Activated naive CD4-positive, alpha-beta T cell treated with anti-CD3 and anti-CD28 coated beads, Interleukin-2, amount 50 U/mL, for 16 hours (primary cell): ENCODE data around the gene USP11.

Source experiments
- DNase-seq: peaks from one replicate; pipeline ENCODE4 v3.0.0-alpha.2; 2020

The USP11 gene

GRCh38 chrX:47226531-47227333 is 6.1 kb upstream of the USP11 start:
- no peak for DNase-seq

- DNase-seq = no peak
These were observed 5.5 kb upstream of the USP11 start for GRCh38 chrX:47227334-47227583.

DNA sequence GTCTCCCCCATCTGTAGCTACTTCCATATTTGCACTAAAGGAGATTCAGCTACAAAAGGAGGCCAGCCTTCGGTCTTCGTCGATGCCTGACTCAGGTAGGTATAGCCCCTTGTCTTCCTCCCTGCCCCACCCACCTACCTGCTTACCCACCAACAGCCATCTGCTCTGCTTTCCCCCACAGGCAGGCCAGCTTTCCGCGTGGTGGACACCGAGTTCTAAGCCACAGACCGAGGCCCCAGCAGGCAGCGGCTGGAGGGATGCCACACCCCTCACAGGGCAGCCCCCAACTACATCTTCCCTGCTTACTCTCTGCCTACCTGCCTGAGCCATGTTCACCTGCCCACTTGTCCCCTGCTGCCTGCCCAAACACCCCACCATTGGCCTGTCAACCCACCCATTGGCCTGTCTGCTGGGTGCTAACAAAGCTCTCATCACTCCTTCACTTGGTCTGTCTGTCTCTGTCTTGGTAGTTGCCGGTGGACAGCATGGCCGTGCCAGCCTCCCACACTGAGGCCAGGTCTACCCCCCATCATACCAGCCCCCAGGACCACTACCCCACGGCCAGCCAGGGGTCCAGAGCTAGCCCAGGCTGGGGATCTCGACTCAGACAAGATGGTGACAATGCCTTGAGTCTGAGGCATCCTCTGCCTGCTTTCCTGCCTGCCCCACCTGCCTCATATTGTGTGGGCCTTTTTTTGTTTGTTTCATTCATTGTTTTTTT is 4.1 kb upstream of the USP11 start:
- no peak for DNase-seq

DNA sequence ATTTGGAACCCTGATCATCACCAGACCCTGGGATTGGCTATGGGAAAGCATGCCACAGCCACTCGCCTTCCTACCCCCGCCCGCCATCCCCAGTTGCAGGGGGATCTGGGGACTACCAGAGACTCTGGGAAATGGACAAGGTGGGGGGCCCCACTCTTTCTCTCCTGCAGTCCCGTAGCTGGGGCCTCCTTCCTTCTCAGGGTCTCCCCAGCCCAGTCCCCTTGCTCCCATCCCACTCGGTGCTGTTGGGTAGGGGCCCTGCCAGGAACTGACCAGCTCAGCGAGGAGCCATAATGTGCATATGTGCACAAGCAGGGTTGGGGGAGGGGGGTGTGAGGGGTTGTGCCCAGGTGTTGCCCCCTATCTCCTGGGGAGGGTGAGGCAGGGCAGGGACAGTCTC is 3.4 kb upstream of the USP11 start:
- no peak for DNase-seq

- no peak for DNase-seq
These were observed 2.5 kb upstream of the USP11 start for GRCh38 chrX:47230136-47230868.

DNA sequence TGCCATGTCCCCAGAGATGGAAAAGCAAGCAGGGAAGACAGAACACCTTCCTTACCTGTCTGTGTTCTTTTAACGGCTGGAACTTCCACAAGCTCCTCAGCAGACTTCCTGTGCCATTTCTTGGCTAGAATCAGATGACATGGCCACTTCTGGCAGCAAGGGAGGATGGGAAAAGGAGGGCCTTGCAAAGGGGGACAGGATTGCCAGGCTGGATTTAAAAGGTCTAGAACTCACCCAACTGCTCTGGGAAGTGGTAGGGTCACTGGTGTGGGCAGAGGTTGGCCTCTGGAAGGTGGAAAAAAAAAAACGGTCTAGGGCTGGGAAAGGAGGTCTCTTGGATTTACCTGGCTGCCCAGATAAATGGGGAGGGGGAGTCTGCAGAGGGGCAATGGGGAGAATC is 1.6 kb upstream of the USP11 start:
- no peak for DNase-seq

DNA sequence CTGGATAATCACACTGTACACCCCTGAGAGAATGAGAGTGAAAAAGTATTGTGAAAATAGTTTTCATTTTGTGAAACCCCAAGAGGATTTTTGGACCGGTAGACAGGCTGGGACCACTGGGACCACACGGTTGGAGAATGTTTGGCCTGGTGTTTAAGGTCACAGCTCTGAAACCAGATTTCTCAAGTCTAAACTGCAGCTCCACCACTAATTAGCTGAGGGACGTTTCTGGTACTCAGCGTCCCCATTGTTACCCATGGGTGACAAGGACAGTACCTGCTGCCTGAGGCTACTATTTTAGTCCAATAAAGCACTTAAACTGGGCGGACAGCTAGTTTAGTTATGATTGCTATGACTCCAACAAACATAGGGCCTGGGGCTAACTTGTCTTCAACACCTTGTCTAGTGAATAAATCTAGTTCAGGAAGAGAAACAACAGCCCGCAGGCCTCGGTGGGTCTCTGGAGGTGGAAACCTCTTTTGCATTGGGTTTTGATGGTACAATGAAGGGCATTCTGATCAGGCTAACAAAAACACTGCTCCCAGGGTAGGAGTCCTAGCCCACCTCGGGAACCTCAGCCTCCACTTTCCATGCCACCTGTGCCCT is 509 bp upstream of the USP11 start:
- no peak for DNase-seq

GRCh38 chrX:47233333-47234113 is 714 bp downstream of the USP11 start:
- peak; percentile 91 for DNase-seq

DNA sequence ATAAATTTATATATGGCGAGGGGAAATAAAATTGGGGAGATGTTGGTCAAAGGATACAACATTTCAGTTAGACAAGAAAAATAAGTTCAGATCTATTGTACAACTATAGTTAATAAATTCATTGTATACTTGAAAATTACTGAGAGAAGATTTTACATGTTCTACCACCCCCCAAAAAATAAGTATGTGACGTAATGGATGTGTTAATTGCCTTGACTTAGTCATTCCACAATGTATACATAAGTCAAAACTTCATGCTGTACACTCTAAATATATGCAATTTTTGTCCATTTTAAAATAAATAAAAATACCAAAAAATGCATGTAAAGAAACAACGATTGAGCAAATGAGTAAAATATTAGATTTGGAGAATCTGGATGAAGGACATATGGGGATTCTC is 1.8 kb downstream of the USP11 start:
- DNase-seq = no peak

DNA sequence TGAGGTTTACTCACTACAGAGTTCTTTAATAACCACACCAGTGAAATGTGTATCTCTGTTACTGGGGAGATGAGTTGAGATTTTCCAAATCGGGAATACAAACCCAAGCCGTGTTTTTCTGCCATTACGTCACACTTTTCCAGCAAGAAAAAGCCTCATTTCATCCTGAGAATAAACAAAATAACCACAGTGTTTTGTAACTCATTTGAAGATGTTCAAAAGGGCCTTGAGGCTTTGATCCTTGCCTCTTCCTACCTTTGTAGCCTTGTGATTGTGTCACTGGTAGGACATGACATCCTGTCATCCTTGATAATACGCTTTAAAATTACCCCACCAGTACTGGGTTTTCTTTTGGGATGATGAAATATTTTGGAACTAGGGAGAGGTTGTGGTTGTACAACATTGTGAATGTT is 2.9 kb downstream of the USP11 start:
- no peak for DNase-seq

DNA sequence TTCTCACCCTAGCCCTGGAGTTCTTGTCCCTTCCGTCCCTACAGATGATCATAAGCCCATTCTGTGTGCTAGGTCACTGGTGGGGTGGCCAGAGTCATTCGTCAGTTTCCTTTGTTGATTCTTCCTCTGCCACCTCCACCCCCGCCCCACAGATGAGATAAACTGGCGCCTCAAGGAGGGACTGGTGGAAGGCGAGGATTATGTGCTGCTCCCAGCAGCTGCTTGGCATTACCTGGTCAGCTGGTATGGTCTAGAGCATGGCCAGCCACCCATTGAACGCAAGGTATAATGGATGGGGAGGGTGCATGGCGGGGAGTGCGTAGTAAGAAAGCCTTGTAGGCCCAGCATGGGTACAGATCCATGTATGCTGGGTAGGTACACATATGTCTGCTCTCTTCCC is 6.4 kb downstream of the USP11 start:
- no peak for DNase-seq

GRCh38 chrX:47239898-47240545 is 7.2 kb downstream of the USP11 start:
- DNase-seq = no peak

- no peak for DNase-seq
These were observed 7.8 kb downstream of the USP11 start for GRCh38 chrX:47240619-47241018.

- no peak for DNase-seq
These were observed 8.6 kb downstream of the USP11 start for GRCh38 chrX:47241201-47242011.

DNA sequence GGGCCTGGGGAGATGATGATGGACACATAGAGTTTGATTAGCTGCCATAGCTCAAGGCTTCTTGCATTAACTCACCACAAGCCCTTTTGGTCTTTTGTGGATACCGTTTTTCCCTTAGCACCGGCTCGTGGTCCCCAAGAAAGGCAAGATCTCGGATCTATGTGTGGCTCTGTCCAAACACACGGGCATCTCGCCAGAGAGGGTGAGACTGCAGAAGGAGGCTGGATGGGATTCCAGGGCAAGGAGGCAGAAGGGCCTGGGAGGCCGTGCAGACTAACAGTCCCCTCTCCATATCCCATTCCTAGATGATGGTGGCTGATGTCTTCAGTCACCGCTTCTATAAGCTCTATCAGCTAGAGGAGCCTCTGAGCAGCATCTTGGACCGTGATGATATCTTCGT is 9.5 kb downstream of the USP11 start:
- no peak for DNase-seq

GRCh38 chrX:47243351-47243750 is 10.5 kb downstream of the USP11 start:
- no peak for DNase-seq

- no peak for DNase-seq
These were observed 11.9 kb downstream of the USP11 start for GRCh38 chrX:47244676-47245075.

DNA sequence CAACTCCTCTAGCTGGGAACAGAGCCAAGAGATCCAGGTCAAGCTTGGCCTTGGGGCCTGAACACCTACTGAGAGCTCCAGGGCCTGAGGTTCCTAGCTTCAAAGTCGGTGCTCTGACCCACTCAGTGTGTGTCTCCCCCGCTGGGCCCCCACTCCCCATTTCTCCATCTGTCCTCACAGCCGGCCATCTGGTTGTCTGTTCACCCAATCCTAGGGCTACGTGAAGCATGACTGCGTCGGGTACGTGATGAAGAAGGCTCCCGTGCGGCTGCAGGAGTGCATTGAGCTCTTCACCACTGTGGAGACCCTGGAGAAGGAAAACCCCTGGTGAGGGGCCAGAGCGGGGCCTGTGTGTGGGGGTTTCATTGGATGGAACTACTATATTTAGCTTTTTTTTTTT is 12.3 kb downstream of the USP11 start:
- DNase-seq = no peak

DNA sequence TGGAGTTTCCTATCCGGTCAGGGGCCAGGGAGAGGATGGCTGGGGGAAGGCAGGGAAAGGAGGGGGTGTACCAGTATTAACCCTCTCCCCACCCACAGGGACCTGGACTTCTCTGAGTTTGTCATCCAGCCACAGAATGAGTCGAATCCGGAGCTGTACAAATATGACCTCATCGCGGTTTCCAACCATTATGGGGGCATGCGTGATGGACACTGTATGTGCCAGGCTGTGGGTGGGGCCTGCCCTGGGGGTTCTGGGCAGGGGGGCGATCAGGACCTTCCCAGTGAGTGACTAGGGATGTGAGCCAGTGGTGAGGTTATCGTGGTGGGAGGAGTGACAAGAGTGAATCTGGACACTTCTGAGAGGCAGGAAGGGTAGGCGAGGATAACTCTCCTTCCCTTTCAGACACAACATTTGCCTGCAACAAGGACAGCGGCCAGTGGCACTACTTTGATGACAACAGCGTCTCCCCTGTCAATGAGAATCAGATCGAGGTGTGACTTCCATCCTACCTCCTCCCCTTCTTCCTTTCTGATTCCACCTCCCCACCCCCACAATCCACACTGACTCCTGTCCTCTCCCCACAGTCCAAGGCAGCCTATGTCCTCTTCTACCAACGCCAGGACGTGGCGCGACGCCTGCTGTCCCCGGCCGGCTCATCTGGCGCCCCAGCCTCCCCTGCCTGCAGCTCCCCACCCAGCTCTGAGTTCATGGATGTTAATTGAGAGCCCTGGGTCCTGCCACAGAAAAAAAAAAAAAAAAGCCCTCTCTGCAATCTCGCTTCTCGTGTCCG is 14.6 kb downstream of the USP11 start:
- DNase-seq = no peak

GRCh38 chrX:47247999-47248320 is 15.2 kb downstream of the USP11 start:
- DNase-seq = no peak

DNA sequence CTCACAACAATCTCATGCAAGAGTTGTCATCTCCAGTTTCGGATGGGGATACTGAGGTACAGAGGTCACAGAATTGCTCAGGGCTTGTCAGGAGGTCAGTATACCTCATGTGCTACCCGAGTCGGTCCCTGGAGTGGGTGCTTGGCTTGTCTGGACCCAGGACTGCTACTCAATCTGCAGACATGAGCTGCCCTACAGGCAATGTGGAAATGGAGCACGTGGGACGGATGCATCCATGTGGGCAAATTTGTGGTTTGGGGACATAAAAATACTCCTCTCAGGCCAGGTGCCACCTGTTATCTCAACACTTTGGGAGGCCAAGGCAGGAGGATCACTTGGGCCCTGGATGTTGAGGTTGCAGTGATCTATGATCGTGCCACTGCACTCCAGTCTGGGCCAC is 15.8 kb downstream of the USP11 start:
- DNase-seq = no peak
